Measurements from ENCODE around the gene FICD. TPM values are rescaled to one million over a fixed set of nuclear protein-coding genes. Genes with fewer than 3 reads are reported as not detected.
"Not testable (repeated sequence)": the region's sequence is repeated elsewhere in the genome, so short reads cannot be mapped to it uniquely, and the experiment has no call there.

The FICD gene
- polyA plus RNA-seq (ENCODE audit: insufficient read length): 1.9 TPM

GRCh38 chr12:108514973-108515814, at the start of gene FICD:
Gene FICD (plus strand): TSS chr12:108515277. CDS start chr12:108516973, 1,696 bp downstream.
- DNase-seq (ENCODE audit: low read depth): peak; percentile 97

- DNase-seq (ENCODE audit: low read depth): no peak
Measured at GRCh38 chr12:108465417-108465816, 49.7 kb upstream of the FICD start.

- DNase-seq (ENCODE audit: low read depth): peak; percentile 25
Measured at GRCh38 chr12:108468196-108468968, 46.7 kb upstream of the FICD start.

- no peak for DNase-seq (ENCODE audit: low read depth)
Measured at GRCh38 chr12:108473400-108474055, 41.5 kb upstream of the FICD start.

GRCh38 chr12:108475396-108475795, 39.7 kb upstream of the FICD start:
- DNase-seq (ENCODE audit: low read depth): no peak

GRCh38 chr12:108477055-108477880, 37.8 kb upstream of the FICD start:
- no peak for DNase-seq (ENCODE audit: low read depth)

- DNase-seq (ENCODE audit: low read depth): no peak
Measured at GRCh38 chr12:108477881-108478259, 37.2 kb upstream of the FICD start.

GRCh38 chr12:108478611-108479206, 36.4 kb upstream of the FICD start:
- DNase-seq (ENCODE audit: low read depth): no peak

GRCh38 chr12:108479364-108480070, 35.6 kb upstream of the FICD start:
- no peak for DNase-seq (ENCODE audit: low read depth)

GRCh38 chr12:108482717-108483212, 32.3 kb upstream of the FICD start:
- no peak for DNase-seq (ENCODE audit: low read depth)

GRCh38 chr12:108483213-108484059, 31.6 kb upstream of the FICD start:
- DNase-seq (ENCODE audit: low read depth): no peak

GRCh38 chr12:108484431-108484830, 30.6 kb upstream of the FICD start:
- DNase-seq (ENCODE audit: low read depth): no peak

- no peak for DNase-seq (ENCODE audit: low read depth)
Measured at GRCh38 chr12:108484845-108485244, 30.2 kb upstream of the FICD start.

GRCh38 chr12:108485371-108485770, 29.7 kb upstream of the FICD start:
- DNase-seq (ENCODE audit: low read depth): not testable (repeated sequence)

- not testable (repeated sequence) for DNase-seq (ENCODE audit: low read depth)
Measured at GRCh38 chr12:108487029-108487428, 28.0 kb upstream of the FICD start.

- no peak for DNase-seq (ENCODE audit: low read depth)
Measured at GRCh38 chr12:108491256-108491655, 23.8 kb upstream of the FICD start.

- no peak for DNase-seq (ENCODE audit: low read depth)
Measured at GRCh38 chr12:108495054-108495453, 20.0 kb upstream of the FICD start.

- DNase-seq (ENCODE audit: low read depth): no peak
Measured at GRCh38 chr12:108495823-108496579, 19.1 kb upstream of the FICD start.

Measured in forelimb muscle (tissue), 1 donor.